ACHN (cell line): ENCODE measurements around the gene OTOGL.

ENCODE experiments used
- DNase-seq: peaks from one replicate; pipeline ENCODE4 v3.0.0-alpha.2; 2015
- in situ Hi-C: cut with HindIII; loops from 2 replicates; pipeline ENCODE4 v1.10.0; 2017; ENCODE audit warnings: low sequenced_read_pairs, low pct_ligation_motif_present, low pct_unique_long_range_greater_than_20kb

OTOGL gene

GRCh38 chr12:80173083-80173864 lies 73.9 kb downstream of the OTOGL start:
- in situ Hi-C loops: no loop called here

GRCh38 chr12:80175307-80175930 lies 76.1 kb downstream of the OTOGL start:
- in situ Hi-C loops: loop anchor here (25.0 kb wide), 1 partner anchor 763 kb away; no protein-coding TSS in a partner anchor
- no peak for DNase-seq

More at GRCh38 chr12:80173083-80173864, 73.9 kb downstream of the OTOGL start:
- no peak for DNase-seq

GRCh38 chr12:80176706-80177105 lies 77.4 kb downstream of the OTOGL start:
- in situ Hi-C loops: loop anchor here (25.0 kb wide), 1 partner anchor 764 kb away; no protein-coding TSS in a partner anchor
- no peak for DNase-seq

DNA sequence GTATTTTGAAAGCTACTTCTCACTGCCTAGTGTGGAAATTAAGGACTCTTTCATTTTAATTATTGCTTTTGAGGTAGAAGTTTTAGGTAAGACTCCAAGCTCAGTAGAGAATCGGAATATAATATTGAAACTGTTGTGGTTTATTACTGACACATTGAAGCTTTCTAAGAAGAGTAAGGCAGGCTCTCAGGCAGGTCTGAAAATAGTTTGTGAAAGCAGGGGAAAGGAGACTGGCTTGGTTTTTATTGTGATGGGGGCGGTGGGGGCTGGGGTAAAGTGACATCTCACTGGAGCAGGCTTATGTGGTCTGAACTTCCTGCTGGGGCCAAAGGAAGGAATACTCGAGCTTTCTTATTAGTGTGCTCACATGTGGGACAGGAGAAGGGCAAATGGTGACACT lies 79.5 kb downstream of the OTOGL start:
- in situ Hi-C loops: loop anchor here (25.0 kb wide), 1 partner anchor 767 kb away; no protein-coding TSS in a partner anchor
- DNase-seq: no peak

- in situ Hi-C loops: loop anchor here (25.0 kb wide), 1 partner anchor 772 kb away; no protein-coding TSS in a partner anchor
- no peak for DNase-seq
These were observed 84.6 kb downstream of the OTOGL start for GRCh38 chr12:80183939-80184338.

- no peak for DNase-seq
- in situ Hi-C loops: loop anchor here (25.0 kb wide), 1 partner anchor 773 kb away; no protein-coding TSS in a partner anchor
These were observed 85.6 kb downstream of the OTOGL start for GRCh38 chr12:80184926-80185325.

DNA sequence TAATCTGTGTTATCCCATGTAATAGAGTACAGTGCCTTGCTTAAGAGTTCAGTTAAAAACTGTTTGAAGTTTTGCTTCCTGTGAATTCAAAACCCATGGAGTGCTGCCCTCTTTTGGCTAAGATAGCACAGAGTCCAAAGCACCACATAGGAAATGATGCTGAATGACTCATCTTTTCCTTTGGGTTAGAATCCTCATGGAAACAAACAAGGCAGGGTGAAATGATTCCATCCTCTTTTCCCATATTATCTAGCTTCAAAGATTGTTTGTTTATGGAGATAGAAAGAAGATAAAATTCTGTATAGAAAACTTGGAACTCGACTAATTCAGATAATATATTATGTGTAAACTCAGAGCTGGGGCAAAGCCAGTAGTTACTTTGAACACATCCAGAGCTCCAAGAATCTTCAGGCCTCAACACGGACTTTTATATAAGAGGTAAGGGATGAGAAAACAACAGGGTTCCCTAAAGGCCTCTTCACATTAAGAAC lies 87.4 kb downstream of the OTOGL start:
- in situ Hi-C loops: loop anchor here (25.0 kb wide), 1 partner anchor 774 kb away; no protein-coding TSS in a partner anchor

DNA sequence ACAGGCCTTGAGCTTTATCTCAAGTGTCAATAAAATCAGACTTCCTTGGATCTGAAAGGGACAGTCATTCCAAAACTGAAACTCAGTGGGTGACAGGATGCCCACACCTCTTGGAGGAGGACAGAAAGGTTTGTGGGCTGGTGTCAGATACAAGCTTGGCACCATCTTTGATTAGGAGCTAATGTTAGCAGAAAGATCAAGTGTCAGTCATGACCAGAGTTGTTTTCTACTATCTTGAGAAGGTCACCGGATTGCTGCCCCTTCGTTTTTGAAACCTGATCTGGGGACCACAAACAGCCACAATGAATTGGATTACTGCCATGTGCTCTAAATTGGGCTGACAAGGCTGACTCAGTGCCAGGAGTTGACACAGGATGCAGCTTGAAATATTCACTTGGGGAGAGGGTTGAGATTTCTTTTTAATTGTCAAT lies 88.3 kb downstream of the OTOGL start:
- in situ Hi-C loops: loop anchor here (25.0 kb wide), 1 partner anchor 775 kb away; no protein-coding TSS in a partner anchor

More for the DNA sequence above, 87.4 kb downstream of the OTOGL start:
- DNase-seq: peak; percentile 93

GRCh38 chr12:80188576-80188975 lies 89.2 kb downstream of the OTOGL start:
- in situ Hi-C loops: loop anchor here (25.0 kb wide), 1 partner anchor 776 kb away; no protein-coding TSS in a partner anchor
- no peak for DNase-seq

More for the DNA sequence above, 88.3 kb downstream of the OTOGL start:
- no peak for DNase-seq

GRCh38 chr12:80189241-80189640 lies 89.9 kb downstream of the OTOGL start:
- in situ Hi-C loops: loop anchor here (25.0 kb wide), 1 partner anchor 777 kb away; no protein-coding TSS in a partner anchor
- DNase-seq: no peak

GRCh38 chr12:80190001-80190400 lies 90.7 kb downstream of the OTOGL start:
- in situ Hi-C loops: loop anchor here (25.0 kb wide), 1 partner anchor 778 kb away; no protein-coding TSS in a partner anchor

DNA sequence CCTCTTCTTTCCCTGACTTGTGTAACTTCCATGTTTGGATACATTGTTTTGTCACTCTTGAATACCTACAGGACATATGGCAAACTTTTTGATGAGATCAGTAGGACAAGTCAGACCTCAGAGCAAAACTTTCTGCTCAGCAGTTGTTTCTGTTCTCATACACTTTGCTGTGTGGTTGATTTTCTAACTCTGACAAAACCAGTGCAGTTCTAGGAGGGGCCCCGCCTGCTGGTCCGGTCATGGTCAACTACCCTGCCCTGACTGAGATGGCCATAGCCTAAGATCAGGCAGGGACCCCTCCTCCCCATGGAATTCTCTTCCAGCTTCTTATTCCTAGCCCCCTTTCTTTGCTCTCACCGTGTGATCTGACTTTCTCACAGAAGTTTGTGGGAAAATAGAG lies 92.8 kb downstream of the OTOGL start:
- DNase-seq: no peak
- in situ Hi-C loops: loop anchor here (25.0 kb wide), 1 partner anchor 780 kb away; no protein-coding TSS in a partner anchor

More at GRCh38 chr12:80190001-80190400, 90.7 kb downstream of the OTOGL start:
- DNase-seq: no peak

DNA sequence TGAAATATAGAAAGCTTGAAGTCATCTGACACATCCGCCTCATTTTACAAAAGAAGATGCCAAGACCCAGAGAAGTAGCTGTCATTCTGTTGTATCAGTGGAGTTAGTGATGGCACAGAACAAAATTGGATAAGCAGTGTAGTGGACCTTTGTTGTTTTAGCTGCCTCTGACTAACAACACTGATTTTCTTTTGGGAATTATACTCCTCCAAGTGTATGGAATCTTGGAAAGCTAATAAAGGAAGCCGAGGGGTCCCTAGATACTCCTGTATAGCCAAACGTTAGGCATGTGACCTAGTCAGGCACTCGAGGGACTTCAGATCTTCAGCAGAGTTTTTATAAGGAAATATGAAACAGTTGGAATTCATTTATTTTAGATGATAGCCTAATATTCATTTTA lies 94.5 kb downstream of the OTOGL start:
- no peak for DNase-seq
- in situ Hi-C loops: loop anchor here (25.0 kb wide), 1 partner anchor 782 kb away; no protein-coding TSS in a partner anchor

DNA sequence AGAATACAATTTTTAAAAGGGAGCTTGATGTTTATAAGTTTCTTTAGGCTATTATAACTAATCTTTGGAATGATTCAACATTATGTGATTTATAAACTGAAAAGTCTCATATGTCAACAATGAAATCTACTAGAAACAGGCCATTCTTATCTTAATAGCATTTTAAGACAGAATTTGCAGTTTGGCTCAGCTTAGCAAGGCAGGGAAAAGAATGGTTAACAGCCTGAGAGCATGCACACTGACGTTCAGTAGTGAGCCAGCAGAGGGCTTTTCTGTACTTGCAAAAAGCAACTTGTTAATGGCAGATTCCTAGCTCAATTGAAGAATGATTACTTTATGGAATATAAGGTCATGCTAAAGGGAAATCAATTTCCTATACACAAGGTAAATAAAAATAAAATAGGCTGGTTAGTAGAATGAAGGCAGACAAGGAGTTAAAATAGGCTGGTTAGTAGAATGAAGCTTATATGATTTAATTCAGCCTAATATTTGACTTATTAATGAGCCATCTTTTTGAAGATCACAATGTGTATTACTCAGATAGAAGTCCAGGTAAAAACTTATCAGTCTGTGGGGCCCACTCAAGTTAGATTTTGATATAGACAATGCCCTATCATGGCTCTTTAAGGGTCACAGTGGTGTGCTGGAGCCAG lies 95.9 kb downstream of the OTOGL start:
- in situ Hi-C loops: loop anchor here (25.0 kb wide), 1 partner anchor 783 kb away; no protein-coding TSS in a partner anchor

GRCh38 chr12:80195737-80196136 lies 96.4 kb downstream of the OTOGL start:
- in situ Hi-C loops: loop anchor here (25.0 kb wide), 1 partner anchor 783 kb away; no protein-coding TSS in a partner anchor
- DNase-seq: no peak

More for the DNA sequence above, 95.9 kb downstream of the OTOGL start:
- peak; percentile 81 for DNase-seq

DNA sequence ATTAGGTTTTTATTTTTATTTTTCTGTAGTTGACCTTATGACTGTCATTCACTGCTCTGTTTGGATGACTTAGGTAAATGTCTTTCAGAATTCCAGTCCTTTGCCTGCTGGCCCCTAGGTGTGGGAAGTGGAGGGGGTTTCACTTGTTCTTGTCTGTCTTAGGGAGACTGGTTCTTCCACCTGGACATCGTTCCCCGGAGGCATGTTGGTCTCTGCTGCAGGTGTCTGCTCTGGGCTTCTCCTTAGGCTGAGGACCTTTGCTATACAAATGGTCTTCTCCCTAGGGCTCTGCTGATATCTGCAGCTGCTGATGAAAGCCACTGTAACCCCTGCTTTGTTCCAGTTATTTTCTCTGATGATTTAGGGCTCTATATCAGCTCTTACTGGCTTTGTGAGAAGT lies 97.1 kb downstream of the OTOGL start:
- no peak for DNase-seq

DNA sequence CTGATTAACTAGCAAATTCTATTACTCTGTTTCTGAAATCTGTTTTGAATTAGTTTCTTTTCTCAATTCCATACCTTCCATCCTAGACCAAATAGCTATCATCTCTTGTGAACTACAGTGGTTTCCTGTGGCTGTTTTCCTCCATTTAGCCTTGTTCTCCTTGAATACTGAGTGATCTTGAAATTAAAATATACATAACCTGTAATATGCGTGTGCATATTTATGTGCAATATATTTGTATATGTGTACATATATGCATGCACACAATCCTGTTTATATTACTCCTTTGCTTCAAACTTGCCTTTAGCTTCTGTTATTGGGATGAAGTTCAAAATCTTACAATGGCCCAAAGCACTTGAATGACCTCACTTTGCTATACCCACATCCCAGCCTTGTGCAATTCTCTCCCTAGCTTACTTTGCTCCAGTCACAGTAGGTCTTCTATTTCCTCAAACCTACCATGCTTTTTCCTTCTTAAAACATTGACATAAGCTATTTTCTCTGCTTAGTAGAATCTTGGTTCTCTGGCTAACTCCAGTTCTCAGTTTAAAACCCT lies 99.5 kb downstream of the OTOGL start:
- DNase-seq: no peak
- in situ Hi-C loops: loop anchor here (25.0 kb wide), 1 partner anchor 787 kb away; no protein-coding TSS in a partner anchor

More for the DNA sequence above, 97.1 kb downstream of the OTOGL start:
- in situ Hi-C loops: loop anchor here (25.0 kb wide), 1 partner anchor 784 kb away; no protein-coding TSS in a partner anchor

DNA sequence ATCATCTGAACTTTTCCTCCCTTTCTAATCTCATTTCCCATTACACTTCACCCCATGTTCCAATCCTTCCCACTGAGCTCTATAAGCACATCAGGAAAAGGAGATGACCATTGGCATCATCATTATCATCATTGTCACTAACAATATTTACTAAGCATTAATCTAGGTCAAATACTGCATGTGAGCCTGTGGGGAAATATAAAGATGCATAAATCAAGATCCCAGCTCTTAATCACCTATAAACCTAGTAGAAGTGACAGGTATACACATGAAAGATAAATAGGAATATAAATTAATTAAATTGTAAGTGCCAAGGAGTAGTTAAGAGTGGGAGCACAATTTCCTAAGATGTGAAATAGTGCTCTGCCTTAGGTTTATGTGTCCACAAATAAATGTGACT lies 100.6 kb downstream of the OTOGL start:
- in situ Hi-C loops: loop anchor here (25.0 kb wide), 1 partner anchor 788 kb away; no protein-coding TSS in a partner anchor
- DNase-seq: no peak
